NOMO-1 (cell line): ENCODE results near the gene NCKAP5.

Experiments
- DNase-seq, 2 experiments: peaks; one replicate each; lab custom pipeline; 2025; ENCODE audit not compliant: unreplicated experiment in 2 of 2; lab: John Stamatoyannopoulos, UW

Gene NCKAP5

GRCh38 chr2:132977812-132978529 is 590.3 kb downstream of the NCKAP5 start:
- no peak for DNase-seq

DNA sequence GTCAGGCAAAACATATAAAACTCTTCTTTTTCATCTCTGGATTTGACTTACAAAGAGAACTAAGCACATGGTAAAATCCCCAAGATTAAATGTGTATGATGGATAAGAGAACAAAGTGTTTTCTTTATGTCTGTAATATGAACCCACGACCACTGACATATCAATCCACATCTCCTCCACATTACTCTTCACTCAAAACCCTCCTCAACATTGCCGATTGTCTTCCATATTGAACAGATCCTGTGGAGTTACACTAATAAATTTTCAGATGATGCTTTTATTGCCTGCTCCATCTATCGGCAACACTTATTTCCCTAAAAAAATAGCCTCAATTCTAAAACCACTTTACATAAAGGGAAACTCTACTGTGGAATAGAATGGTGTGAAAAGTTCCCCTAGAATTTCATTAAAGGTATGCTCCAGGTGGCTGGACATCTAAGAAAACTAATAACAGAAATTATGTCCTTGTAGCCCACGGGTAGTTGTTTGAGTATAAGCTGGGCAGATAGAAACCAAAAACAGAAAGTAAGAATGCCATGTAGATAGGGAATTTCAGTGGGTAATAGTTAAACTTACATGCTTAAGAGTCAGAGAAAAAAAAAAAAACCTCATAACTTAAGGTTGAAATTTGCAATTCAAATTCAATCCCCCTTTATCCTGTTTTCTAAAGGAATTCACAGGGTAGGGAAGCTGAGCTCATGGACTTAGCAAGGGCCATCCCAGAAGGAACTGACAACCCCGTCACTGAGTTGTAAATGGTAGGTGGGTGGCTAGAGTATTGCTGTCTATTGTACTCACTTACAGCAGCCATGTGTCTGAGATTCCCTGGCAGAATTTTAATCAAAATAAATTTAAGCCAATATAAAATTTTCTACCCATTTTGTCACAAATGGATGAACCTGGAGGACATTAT is 592.8 kb downstream of the NCKAP5 start:
- no peak for DNase-seq

GRCh38 chr2:132974467-132975095 is 593.7 kb downstream of the NCKAP5 start:
- DNase-seq: no peak

DNA sequence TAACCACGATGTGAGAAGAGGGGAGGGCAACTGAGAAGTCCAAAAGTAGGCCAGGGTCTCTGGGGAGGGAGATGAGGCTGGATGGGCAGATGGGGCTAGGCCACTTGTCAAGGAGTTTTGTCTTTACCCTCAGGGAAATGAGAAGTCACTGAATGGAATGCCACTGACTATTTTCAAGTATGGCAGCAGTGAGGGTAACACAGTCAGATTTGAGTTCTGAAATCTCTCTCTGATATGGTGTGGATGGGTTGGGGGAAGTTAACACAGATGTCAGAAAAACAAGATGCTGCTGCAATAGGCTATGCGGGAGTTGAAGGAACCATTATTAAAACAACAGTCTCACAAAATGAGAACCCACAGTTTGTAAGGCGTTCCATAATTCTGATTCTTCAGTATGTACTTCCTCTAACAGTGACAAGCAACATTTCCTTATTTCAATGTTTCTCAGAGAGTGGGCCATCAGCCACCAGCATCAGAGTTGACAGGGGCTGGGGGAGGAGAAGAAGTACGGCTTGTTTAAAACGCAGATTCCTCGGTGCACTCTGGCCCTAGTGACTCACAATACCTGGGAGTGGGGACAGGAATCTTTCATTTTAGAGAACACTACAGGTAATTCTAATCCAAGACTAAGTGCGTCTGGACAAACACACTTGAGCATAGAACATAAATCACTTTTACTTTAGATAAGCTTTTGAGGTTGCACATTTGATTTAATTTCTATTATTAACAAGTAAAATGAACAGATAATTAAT is 596.8 kb downstream of the NCKAP5 start:
- no peak for DNase-seq

GRCh38 chr2:132969371-132969985 is 598.8 kb downstream of the NCKAP5 start:
- DNase-seq: no peak

- DNase-seq: no peak
Measured at GRCh38 chr2:132965460-132965859, 602.8 kb downstream of the NCKAP5 start.

DNA sequence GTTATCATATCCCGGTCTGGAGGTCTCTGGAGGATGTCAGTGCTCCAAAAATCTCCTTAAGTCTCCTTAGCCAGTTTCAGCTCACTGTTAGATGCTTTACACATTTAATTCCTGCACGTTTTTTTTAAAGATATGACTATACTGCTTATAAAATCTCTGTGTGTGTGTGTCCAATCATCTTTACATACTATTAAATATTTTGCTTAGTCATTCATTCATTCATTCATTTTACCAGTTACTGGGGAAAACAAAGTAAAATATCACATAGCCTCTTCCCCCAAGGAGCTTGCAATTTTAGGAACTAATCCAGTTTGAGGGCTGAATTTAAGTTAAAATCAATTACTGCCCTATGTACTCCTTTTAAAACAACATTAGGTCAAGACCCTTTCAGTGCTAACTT is 605.1 kb downstream of the NCKAP5 start:
- DNase-seq: no peak

GRCh38 chr2:132958887-132959286 is 609.4 kb downstream of the NCKAP5 start:
- DNase-seq: no peak

DNA sequence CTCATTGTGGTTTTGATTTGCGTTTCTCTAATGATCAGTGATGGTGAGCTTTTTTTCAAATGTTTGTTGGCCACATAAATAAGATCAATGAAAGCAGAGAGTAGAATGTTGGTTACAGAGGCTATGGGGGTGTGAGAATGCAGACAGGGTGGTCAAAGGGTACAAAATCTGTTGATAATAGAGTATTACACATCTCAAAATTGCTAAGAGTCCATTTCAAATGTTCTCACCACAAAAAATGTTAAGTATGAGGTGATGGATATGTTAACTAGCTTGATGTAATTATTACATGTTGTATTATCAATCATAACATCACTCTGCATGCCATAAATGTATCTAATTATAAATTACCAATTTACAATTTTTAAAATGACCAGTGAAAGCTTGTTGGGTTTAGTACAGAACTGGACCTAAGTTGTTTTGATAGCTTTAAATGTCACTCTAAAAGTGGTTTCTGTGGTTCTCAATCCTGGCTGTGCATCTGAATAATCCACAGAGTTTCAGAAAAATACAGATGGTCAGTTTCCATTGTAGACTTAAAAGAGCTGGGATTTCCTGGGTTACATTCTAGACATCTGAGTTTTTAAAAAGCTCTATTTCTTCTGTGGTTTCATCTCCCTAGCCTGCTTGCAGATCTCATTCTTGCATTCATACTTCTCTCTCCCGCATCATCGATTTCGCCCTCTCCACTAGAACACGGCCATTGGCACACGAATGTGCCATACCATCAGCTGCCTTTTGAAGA is 612.2 kb downstream of the NCKAP5 start:
- DNase-seq: no peak

GRCh38 chr2:132953771-132954170 is 614.5 kb downstream of the NCKAP5 start:
- DNase-seq: peak in 1 of 2 experiments; percentile 15

DNA sequence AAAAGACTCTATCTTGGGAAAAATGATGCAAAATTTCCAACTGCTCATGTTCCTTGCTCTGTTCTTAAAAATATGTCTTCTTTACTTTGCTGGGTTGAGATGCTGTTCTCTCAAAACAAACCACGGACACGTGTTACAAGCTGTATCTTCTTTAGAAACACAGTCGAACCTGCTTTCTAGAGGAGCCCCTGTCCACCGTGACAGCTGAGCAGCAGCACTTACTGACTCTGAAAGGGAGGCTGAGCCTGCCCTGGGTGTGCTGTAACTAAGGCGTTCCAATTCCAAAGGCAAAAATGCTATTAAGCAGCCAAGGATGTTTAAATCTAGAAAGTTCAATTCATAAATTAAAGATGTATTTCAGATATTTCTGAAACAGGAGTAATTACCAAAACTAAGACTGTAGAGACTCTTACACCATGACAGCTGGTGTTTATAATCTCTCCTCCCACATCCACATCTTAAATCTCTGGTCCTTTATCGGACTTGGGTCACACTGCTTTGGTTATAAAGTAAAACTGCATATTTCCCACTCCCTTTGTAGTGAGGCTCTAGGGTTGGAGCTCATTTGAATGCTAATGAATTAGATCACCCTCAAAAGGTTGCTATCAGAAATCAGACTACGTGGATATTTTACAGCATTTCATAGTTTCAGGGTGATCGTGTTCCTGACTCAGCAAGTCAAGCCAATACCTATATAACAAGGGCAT is 617.1 kb downstream of the NCKAP5 start:
- no peak for DNase-seq

GRCh38 chr2:132949108-132949507 is 619.2 kb downstream of the NCKAP5 start:
- no peak for DNase-seq

- DNase-seq: no peak
Measured at GRCh38 chr2:132948211-132948610, 620.1 kb downstream of the NCKAP5 start.

- no peak for DNase-seq
Measured at GRCh38 chr2:132943829-132944228, 624.4 kb downstream of the NCKAP5 start.

DNA sequence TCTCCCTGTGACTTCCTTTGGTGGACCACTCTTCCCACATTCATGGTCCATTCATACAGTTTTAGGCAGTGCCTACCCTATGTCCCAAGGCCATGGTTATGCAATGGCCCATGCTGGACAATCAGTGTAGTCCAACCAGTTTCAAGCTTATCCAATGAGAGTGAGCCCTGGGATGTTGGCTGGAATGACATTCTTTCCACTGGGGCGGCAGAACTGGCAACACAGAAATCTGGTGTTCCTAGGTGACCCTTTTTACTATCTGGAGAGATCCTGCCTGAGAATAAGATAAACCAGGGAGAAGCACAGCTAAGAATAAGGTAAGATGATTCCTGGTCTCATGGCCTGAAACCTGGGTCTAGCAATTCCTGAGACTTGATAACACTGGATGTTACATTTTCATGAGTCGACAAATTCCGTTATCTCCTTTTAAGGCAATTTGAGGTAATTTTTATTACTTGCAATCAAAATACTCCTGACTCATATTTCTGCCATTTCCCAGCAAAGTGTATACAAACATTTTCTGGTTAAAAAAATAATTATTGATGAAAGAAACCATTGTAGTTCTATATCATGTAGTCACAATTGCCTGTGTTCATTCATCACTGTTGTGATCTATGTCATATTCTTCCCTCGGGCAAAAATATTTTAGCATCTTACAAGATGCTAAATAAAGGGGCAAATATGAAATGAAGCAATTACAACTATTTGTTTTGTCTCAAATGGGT is 626.8 kb downstream of the NCKAP5 start:
- DNase-seq: no peak

DNA sequence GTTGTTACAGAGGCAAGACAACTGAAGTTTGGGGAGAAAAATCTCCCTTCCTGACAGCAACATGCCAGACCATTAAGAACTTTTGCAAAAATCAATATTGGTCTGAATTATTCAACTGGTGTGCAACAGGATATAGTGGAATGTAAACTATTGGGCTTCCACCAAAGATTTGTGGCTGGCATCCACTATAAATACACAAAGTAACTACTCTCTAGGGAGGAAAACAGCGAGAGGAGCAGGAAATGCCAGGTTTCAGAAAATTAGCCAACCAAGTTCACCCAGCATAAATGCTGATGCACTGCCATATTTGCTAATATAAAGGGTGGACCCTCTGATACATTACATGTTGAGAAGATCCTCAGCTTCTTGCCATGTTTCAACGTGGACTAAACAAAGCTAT is 630.6 kb downstream of the NCKAP5 start:
- no peak for DNase-seq

- DNase-seq: no peak
Measured at GRCh38 chr2:132936791-132937190, 631.5 kb downstream of the NCKAP5 start.

DNA sequence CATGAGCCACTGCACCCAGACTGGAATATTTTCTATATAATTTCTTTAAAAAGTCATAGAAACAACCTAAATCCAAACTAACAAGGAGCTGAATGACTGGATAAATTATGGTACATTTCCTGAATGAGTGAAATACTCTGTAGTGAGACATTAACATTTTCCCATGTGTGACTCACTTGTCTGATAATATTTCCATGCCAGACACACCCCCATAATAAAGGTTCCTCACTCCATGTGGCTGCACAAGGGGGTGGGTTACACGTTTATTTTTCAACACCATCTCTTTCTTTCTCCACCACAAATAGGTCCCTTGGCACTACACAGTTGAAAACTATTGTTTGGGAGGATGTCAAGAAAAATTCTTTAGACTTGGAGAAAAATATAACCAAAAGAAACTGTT is 632.0 kb downstream of the NCKAP5 start:
- DNase-seq: no peak
